HG02870 (cell line): ENCODE results near the gene MISP3.

Experiments
- ATAC-seq: cut with Tn5 transposase; IDR thresholded peaks from one replicate; pipeline ENCODE4 v1.9.1; 2021; ENCODE audit warnings: mild to moderate bottlenecking, moderate library complexity; ENCODE audit not compliant: unreplicated experiment

MISP3 gene

DNA sequence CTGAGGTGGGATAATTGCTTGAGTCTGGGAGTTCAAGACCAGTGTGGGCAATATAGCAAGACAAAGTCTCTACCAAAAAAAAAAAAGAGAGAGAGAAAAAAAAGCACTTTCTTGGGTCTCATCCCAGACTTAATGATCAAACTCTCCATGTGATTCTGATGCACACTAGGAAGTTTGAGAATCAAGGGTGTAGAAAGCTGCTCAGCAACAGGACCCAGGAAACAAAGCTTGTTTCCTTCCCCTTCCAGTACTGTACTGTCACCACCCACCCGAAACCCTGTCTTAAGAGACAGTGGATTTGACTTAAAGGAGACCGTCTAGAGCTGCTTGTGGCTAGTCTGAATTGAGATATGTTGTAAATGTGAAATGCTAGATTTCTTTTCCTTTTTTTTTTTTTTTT is 5.8 kb downstream of the MISP3 start:
- ATAC-seq, result no peak

DNA sequence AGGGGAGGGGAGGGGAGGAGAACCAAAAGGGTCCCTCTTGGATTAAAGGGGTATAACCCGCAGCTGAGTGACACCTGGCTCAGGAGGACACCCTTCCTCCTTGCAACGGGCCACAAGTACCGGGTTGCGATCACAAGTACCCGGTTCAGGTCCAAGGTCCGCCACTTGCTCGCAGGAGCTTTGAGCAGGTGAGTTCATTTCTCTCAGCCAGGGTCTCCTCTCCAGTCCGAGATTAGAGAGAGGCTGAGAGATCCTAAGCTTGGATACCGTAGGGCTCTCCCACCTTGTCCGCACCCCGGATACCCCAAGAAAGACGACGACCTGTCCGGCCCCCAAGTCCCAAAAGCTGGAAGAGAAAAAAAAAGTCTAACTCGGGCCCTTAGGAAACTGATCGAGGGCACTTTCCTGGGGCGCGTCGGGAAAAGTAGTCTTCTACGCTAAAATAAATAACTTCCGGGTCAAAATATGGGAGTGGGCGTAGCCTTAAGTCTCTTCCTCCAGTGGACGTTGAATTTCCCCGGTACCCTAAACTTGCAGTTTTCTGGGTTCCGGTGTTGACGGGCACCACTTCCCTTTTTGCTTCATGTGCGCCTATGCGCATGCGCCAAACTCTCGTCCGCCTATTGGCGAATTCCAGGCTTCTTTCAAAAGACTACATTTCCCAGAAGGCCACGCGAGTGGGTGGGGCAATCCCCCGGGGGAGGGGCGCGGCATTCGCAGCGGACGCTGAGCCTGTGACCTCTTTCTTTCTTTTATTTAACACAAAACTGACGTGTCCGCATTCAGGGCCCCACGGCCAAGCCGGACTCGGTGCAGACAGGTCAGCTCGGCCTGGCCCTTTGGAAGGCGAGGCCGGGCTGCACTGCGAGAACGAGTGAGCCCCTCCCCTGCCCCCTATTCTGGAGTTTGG is 8.6 kb downstream of the MISP3 start:
- ATAC-seq, result peak; percentile 84

DNA sequence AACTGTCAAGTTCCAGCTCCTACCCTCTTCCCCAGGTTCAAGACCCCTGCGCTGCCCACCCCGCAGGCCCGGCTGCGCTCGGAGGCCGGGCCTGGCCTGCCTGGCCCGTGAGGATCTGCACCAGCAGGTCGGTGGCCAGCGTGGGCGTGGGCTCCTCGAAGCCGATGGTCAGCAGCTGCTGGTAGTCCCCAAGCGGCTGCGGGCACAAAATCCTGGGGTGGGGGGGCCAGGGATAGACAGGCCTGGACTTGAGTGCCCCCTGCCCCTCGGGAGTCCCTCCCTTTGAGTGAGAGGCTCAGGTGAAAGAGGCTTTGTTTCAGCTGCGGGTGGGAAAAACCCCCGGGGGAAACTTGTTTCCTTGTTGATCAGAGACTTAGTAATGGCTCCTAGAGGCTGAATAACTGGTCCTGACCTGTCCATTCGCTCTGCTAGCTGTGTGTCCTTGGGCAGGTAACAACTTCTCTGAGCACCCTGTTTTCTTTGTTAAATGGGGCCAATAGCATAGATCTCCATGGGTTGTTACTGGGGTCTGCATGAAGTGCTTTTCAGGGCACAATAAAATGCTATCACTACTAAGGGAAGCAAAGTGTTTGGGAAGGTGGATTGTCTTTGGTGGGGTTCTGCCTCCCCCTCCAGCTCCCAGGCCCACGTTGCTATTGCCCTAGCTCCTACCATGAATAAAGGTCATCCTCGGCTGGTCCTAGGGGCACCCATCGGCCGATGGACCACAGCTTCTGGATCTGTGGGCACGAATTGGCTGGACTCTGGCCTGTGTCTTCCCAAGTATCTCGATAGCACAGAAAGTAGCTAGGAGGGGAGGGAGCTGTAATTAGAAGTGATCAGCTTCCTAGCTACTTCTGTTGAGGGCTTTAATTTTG is 9.4 kb downstream of the MISP3 start:
- peak; percentile 18 for ATAC-seq

DNA sequence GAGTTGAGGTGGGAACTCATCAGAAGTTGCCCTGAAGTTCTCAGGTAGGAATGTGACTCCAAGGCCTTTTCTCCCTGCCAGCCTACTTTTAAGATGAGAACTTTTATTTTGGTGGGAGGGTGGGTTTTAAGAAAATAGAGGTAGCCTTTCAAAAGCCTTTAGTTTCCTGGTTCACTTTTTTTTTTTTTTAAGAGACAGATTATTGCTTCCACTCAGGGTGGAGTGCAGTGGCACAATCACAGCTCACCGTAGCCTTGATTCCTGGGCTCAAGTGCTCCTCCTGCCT is 10.0 kb downstream of the MISP3 start:
- no peak for ATAC-seq

DNA sequence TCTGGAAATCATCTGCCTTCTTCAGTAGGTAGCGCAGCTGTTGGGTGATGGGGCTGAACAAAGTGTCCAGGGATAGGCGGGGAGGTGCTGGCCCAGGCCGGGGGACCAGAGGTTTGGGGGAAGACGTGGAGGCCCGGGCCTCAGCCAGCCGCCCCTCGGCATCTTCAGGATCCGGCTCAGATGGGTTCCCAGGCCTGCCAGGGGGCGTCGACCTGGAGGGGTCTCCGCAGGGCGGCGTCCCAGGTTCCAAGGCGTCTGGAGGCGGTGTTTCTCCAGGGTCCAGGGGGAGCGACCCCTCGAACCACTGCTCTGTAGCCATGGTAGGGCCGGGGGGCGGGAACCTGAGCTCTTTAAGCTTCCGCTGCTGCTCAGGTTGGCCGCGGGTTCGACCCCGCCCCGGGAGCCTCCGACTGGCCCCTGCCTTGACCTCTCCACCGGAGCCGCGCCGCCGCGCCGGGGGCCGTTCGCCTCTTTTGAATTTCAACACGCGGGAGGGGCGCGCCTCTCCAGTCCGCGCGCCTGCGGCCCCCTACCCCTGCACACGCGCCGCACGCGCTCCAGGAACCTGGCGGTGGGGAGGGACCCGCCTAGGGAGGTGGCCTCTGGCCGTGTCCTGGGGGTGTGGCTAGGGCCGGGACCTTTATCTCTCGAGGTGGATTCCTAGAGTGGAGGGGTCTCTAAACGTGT is 12.9 kb downstream of the MISP3 start, which contains the start of gene C19orf67:
C19orf67 (minus strand) TSS at position 475 of the 687 bp plus-strand sequence; CDS start at position 319, 156 bp downstream.
- no peak for ATAC-seq

DNA sequence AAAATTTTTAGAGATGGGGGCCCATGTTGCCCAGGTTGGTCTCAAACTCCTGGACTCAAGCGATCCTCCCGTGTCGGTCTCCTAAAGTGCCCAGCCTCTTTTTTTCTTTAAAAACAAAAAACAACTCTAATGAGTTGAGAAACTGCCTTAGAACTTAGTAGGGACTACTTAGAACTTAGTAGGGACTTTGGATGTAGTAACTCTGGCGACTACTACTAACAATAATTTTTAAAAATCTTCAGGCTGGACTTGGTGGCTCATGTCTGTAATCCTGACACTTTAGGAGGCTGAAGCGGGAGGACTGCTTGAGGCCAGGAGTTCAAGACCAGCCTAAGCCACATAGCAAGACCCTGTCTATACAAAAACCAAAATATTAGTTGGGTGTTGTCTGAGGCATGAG is 13.5 kb downstream of the MISP3 start:
- no peak for ATAC-seq

DNA sequence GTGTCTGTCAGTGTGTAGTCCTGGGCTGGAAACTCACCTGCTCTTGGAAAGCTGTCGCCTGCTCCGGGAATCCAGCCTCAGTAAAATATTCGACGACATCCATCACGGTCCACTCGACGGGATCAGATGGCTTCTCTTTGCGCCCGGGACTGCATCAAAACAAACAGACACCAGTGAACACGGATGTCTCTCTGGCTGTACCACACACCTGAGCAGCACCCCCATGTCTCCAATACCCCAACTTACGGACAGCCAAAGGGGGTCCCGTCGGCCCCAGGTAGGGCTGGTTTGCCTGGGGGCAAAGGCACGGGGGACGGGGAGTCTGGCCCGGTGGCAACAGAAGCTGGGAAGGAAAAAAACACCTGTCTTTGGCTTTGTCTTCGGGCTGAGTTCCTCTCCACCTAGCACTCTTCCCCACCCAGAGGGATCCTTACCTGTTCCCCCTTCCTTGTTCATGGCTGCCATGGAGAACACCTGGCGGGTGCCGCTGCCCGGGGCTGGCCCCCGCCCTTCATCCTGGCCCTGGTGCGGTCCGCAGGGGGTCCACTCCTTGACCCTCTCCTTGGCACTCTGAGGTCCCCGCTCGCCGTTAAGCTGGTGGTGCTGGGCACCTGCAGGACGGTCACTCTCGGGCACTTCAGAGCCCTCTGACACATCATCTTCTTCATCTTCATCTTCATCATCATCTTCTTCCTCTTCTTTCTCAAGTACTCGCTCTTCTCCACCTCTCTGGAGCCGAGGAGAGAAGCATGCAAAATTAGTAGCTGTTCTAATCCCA is 16.2 kb downstream of the MISP3 start:
- ATAC-seq, result no peak

DNA sequence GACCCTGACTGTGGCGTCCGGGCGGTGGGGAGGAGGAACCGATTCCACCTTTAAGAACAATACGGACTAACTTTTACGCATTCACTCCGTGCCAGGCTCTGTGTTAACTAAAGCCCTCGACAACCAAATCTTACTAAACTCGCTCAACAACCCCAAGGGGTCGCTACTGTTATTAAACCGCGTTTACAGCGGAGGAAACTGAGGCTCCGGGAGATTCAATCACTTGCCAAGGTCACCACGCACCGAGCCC is 16.8 kb downstream of the MISP3 start:
- ATAC-seq, result no peak

DNA sequence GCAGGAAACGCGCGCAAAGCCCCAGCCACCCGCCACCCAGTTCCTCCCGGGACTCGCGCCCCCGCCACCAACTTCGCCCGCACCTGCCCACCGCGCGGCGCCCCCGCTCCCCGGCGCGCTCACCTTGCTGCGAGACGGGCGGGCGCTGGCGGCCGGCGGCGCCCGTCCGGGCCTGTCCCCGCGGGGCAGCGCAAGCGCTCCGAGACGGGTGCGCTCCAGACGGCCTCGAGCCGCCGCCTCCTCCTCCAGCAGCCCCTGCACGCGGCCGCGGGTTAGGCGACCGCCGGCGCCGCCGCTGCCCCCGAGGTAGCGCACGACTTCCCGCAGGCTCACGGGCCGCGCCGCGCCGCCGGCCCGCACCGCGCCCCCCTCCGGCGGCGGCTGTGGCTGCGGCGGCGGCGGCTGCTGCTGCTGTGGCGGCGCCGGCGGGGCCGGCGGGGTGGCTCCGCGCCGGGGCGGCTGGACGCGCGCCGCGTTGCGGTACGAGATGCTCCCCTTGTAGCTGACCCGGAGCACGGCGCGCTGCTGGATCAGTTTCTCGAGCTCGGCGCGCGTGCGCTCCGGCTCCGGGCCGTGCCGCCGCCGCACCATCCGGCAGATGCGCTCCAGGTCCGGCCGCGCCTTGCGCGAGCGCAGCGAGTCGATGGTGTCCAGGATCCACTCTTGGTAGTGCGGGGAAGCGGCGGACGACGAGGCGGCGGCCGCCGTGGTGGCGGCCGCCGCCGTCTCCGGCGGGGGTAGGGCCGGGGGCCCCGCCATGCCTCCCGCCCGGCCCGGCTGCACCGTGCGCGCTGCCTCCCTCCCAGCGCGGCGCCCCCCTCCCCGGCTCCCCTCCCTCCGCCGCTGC is 17.3 kb downstream of the MISP3 start:
- ATAC-seq, result no peak

DNA sequence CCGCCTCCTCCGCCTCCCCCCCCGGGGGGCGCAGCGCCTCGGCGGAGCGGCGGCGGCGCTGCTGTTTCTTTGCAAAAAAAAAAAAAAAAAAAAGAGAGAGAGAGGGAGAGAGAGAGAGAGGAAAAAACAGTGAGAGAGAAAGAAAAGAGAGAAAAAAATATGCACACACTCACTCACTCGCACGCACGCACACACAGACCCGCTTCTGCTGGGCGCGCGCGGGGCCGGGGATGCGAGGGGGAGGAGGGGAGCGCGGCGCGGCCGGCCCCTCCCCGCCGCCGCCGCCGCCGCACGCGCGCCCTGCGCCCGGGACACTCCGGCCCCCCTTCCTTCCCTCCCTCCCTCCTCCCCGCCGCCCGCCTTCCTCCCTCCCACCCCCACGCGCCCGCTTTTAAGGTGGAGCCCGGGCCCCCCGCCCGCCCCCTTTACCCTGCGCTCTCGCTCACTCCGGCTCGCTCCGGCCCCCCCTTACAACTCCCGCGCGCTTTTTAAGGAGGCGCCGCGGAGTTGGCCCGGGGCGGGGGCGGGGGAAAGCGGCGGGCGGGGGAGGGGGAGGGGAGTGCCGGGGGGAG is 18.0 kb downstream of the MISP3 start, which contains the start of gene SAMD1:
SAMD1 (minus strand) TSS at position 243 of the 572 bp plus-strand sequence.
- peak; percentile 35 for ATAC-seq

DNA sequence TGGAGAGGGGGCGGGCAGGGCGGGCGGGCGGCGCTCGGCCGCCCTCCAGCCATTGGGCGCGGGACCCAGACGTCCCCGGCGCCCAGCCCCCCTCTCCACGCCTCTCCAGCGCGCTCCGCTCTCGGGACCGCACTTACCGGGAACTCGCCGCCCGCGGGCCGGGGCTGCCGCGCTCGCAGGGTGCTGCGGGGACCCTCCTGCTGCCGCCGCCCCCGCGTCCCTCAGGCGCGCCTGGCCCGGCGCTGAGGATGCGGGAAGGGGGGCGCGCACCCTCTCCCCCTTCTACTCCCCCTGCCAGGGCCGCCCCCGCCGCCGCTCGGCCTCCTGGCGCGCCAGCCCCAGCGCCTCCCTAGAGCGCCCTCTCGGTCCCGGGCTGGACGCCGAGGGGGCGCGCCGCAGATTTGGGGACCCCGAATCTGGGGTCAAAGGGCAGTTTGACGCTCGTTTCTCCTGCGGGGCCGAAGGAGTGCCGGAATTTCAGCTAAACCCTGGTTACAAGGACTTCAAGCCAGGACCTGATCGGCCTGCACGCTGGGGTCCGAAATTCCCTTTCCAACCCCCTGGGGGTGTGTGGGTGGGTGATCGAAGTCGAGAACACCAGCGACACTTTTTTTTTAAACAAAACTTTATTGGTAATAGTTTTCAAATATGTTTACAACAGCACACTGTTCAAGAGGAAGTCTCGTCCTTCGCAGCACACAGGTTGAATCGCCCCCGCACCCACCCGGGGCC is 18.7 kb downstream of the MISP3 start:
- ATAC-seq, result peak; percentile 53

DNA sequence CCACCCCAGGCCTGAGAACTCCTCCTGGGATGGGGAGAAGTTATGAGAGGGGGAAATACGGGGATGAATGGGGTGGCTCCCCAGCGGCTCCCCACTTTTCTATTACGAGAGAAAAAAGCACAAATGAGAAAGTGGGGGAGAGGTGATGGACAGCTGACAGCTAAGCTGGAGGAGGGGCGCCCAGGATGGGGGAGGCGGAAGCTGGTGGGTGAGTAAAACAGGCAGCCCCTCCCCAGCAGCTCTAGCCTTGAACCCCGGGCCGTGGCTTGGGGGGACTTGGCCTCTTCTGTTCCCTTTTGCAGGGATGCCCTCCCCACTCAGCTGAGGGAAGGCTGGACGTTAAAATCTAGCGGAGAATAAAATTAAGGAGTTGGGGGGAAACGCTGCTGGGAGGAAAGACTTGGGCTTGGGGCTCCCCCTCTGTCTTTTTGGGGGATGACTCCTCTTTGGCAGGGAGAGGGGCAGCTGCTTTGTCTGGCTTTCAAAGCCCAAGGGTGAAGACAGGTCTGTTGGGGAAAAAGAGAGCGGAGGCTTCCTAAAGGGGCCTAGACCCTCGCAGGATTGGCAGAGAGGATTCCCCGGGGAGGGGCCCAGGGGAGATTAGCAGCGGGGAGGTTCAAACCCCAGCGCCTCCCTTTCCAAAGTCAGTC is 19.4 kb downstream of the MISP3 start:
- no peak for ATAC-seq

DNA sequence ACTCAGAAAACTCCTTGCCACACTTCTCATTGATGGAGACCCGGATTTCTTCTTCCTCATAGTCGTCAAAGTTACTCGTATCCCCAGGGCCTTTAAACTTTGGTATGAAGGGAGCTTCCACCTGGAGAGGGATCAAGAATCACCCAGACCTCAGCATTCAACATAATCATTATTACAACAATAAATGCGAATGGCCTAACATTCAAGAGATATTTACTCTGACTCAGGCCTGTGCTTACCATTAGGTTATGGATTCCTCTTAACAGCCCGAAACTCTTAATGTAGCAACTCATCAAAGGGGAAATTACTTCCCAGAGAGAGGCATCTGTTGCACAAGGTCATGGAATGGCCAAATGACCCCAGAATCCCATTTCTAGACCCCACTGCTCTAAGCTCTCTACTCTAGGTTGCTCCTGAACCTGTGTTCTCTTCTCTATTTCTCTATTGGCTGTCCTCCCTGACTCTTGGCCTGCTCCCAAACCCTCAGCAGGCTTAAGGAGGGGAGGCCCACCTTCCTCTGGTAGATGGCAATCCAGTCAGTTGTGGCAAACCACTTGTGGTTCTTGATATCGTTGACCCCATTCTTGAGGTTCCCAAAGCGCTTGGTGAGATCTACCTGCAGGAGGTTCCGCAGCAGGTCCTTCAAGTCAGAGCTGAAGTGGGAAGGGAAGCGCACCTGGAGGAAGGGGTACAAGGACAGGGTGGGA is 20.7 kb downstream of the MISP3 start:
- ATAC-seq, result no peak

DNA sequence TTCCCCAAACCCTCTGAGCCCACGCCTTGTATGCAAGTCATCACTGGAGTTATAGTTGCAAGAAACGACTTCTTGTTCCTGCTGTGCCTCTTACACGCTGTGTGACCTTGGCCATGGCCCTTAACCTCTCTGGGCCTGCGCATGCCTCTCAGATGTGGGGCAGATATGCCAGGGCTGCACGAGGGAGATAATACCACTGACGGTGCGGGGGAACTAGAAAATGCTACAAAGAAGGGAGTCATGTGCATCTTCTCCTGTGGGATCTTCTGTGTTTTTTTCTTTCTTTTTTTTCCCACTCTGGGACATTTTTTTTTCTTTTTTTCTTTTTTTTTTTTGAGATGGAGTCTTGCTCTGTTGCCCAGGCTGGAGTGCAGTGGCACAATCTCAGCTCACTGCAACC is 22.3 kb downstream of the MISP3 start:
- no peak for ATAC-seq

DNA sequence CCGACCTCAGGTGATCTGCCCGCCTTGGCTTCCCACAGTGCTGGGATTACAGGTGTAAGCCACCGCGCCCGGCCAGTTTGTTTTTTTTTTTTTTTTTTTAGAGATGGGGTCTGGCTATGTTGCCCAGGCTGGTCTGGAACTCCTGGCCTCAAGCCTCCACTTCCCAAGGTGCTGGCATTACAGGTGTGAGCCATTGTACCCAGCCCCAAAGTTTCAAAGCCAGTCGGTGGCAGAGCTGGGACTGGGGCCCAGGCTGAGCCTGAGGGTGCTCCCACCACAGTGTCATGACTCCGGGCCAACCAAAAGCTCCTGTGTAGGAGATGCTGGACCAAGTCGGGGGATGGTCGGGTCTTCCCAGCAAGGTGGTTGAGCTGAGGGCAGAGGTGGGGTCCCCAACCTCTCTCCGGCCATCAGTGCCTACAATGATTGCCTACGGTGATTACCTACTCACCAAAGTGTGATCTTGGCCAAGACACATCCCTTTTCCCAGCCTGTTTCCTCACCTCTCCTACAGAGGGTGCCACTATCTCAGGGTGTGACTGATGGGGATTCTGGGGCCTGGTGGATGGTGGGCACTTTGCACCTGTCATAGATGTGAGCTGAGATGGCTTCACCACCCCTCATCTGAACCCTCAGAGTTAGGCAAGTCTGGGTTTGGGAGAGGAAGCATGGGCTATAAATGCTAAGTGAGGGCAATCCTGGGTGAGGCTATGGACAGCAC is 23.8 kb downstream of the MISP3 start:
- ATAC-seq, result no peak

DNA sequence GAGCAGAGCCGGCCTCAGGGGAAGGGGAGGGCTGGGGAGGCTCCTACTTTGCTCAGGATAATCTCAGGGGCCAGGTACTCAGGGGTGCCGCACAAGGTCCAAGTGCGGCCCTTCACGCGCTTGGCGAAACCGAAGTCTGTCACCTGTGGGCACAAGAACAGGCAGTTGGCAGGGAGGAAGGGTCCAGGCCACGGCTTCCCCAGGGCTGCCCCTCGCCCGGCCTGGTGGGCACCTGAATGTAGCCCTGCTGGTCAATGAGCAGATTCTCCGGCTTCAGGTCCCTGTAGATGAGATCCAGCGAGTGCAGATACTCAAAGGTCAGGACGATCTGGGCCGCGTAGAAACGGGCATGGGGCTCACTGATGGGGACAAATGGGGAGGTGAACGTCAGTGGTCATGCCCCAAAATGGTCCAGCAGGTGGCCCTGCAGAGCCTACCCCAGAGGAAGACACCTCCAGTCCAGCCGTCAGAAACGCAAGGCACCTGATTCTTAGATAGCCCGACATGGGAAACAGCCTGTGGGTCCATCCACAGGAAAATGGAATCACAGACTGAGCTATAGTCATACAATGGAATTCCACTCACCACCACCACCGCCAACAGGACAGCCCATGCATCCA is 25.1 kb downstream of the MISP3 start:
- no peak for ATAC-seq
